ENCODE results near the gene PLPP7.

PLPP7 gene

DNA sequence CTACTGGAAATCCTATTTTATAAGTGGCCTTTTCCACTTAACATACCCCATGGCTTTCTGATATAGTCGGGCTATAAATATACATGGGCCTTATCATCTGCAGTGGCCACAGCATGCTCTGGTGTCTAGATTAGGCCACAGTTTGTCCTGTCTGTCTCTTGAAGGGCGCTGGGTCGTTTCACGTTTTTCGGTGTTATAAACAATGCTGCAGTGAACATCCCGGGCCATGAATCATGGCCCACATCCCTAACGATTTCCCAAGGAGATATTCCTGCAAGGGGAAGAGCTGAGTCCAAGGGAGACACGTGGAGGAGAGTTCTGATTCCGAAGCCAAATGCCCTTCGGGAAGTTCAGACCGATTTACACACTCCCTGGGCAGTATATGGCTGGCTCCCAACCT is 8.4 kb downstream of the PLPP7 start:
- H3K4me3 ChIP-seq (ENCODE audit: low read depth, low read length): no peak overlapping the region
- no peaks in the 10 kb centered on the region for H3K36me3 ChIP-seq (ENCODE audit: control insufficient read depth, insufficient read depth, low read length)
- H3K9ac ChIP-seq (ENCODE audit: low read depth, low read length): no peak overlapping the region
- no peaks in the 10 kb centered on the region for H3K27me3 ChIP-seq (ENCODE audit: control insufficient read depth, insufficient read depth, low read length)
- no peaks in the 10 kb centered on the region for H3K9me3 ChIP-seq (ENCODE audit: control insufficient read depth, insufficient read depth, low read length)
- H3K27ac ChIP-seq (ENCODE audit: low read depth, low read length): no peak overlapping the region
- H3K4me1 ChIP-seq (ENCODE audit: control insufficient read depth, insufficient read depth, low read length): no peaks in the 10 kb centered on the region

DNA sequence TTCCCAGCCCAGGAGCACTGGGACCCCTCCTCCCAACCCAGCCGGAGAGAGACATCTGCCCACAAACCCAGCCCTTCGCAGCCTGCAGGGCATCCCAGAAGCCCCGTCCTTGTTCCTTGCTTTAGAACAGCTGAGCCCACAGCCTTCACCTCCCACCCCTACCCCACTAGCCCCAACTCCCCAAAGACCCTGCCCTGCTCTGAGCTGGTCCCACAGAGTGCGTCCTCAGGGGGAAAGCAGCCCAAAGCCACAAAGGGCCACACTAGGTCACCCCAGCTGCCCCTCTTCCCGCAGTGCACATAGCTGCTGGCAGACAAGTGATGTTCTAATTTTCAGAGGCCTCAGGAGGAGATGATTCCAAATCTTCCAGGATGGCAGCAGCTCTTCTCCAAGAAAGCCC is 8.8 kb downstream of the PLPP7 start:
- Histone ChIP-seq H3K36me3 (ENCODE audit: control insufficient read depth, insufficient read depth, low read length) (no peaks in the 10 kb centered on the region), H3K27ac (ENCODE audit: low read depth, low read length) (no peak overlapping the region), H3K9ac (ENCODE audit: low read depth, low read length) (no peak overlapping the region), H3K27me3 (ENCODE audit: control insufficient read depth, insufficient read depth, low read length) (no peaks in the 10 kb centered on the region), H3K4me3 (ENCODE audit: low read depth, low read length) (no peak overlapping the region), H3K9me3 (ENCODE audit: control insufficient read depth, insufficient read depth, low read length) (no peaks in the 10 kb centered on the region), H3K4me1 (ENCODE audit: control insufficient read depth, insufficient read depth, low read length) (no peaks in the 10 kb centered on the region)

DNA sequence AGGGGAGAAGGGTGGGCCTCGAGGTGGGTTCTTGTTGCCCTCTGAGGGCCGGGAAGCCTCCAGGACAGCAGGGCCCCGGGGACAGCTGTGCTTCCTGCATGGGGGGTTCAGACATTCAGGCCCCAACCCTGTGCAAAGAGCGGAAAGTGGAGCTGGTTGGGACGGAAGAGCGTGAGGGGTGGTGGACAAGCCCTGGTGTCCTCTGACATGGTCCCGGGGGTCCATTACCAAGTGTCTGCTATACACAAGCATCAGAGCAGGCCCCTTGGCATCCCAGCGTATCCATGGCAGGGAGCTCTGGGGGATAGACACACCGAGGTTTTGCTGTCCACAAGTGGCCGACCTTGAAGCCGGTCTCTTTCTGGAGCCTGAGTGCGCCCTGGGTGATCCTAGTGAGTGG is 9.3 kb downstream of the PLPP7 start:
- no peaks in the 10 kb centered on the region for H3K4me1 ChIP-seq (ENCODE audit: control insufficient read depth, insufficient read depth, low read length)

DNA sequence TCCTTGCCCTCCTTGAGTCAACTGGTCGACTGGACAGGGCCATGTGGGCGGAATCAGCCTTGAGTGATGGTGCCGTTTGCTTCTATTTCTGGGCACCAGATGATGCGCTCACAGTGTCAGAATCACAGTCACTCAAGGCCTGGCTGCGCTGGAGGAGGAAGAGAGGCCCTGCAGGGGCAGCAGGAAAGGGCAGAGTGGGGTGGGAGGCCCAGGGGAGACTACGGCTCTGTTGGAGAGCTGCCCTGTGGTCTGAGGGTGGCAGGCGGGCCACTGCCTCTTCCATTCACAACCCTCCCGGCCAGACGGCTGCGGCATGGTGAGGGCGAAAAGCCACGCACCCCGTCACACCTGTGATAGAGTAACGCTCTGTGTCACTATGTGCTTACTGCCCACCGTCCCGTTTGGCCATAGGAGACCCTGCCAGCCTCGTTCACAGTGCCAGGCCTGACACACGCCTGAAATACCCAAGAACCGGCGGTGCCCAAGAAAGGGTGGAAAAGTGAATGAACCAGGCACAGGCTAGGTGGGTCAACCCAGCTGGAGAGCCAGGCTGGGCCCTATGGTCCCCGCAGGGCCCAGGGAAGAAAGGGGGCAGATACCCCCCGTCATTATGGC is 9.9 kb downstream of the PLPP7 start:
- H3K4me3 ChIP-seq (ENCODE audit: low read depth, low read length): no peak overlapping the region
- H3K4me1 ChIP-seq (ENCODE audit: control insufficient read depth, insufficient read depth, low read length): no peaks in the 10 kb centered on the region

More for the DNA sequence above, 9.3 kb downstream of the PLPP7 start:
- no peak overlapping the region for H3K9ac ChIP-seq (ENCODE audit: low read depth, low read length)
- H3K4me3 ChIP-seq (ENCODE audit: low read depth, low read length): no peak overlapping the region
- H3K27me3 ChIP-seq (ENCODE audit: control insufficient read depth, insufficient read depth, low read length): no peaks in the 10 kb centered on the region
- no peaks in the 10 kb centered on the region for H3K9me3 ChIP-seq (ENCODE audit: control insufficient read depth, insufficient read depth, low read length)
- no peaks in the 10 kb centered on the region for H3K36me3 ChIP-seq (ENCODE audit: control insufficient read depth, insufficient read depth, low read length)
- H3K27ac ChIP-seq (ENCODE audit: low read depth, low read length): no peak overlapping the region

DNA sequence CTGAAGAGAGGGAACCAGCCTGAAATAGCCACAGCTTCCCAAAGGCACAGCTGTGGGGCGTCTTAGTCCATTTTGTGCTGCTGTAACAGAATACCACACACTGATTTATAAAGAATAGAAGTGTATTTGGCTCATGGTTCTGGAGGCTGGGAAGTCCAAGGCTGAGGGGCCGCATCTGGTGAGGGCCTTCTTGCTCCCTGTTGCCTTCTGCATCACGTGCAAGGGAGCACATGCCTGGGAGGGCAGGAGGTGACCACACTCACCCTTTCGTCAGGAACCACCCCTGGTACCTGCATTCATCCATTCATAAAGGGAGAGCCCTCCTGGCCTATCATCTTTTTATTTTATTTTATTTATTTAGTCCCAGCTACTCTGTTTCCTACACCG is 10.4 kb downstream of the PLPP7 start:
- Histone ChIP-seq H3K4me1 (ENCODE audit: control insufficient read depth, insufficient read depth, low read length) (0 out of 2 replicates have a peak, but pooled peaks cover 2% of the 10 kb centered on the region), H3K27me3 (ENCODE audit: control insufficient read depth, insufficient read depth, low read length) (no peaks in the 10 kb centered on the region), H3K36me3 (ENCODE audit: control insufficient read depth, insufficient read depth, low read length) (no peaks in the 10 kb centered on the region), H3K9me3 (ENCODE audit: control insufficient read depth, insufficient read depth, low read length) (no peaks in the 10 kb centered on the region), H3K4me3 (ENCODE audit: low read depth, low read length) (no peak overlapping the region), H3K9ac (ENCODE audit: low read depth, low read length) (no peak overlapping the region), H3K27ac (ENCODE audit: low read depth, low read length) (no peak overlapping the region)

More for the DNA sequence above, 9.9 kb downstream of the PLPP7 start:
- no peak overlapping the region for H3K27ac ChIP-seq (ENCODE audit: low read depth, low read length)
- H3K27me3 ChIP-seq (ENCODE audit: control insufficient read depth, insufficient read depth, low read length): no peaks in the 10 kb centered on the region
- no peaks in the 10 kb centered on the region for H3K9me3 ChIP-seq (ENCODE audit: control insufficient read depth, insufficient read depth, low read length)
- no peaks in the 10 kb centered on the region for H3K36me3 ChIP-seq (ENCODE audit: control insufficient read depth, insufficient read depth, low read length)
- no peak overlapping the region for H3K9ac ChIP-seq (ENCODE audit: low read depth, low read length)

DNA sequence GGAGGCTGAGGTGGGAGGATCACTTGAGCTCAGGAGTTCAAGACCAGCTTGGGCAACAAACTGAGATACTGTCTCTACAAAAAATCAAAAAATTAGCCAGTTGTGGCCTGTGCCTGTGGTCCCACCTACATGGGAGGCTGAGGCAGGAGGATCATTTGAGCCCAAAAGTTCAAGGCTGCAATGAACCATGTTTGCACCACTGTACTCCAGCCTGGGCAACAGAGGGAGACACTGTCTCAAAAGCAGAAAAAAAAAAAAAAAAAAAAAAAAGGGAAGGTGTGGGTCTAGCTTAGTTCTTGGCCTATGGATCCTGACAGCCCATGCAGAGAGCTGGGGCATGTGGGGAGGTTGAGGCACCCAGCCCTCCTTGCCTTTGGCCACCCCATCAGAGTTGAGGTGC is 10.9 kb downstream of the PLPP7 start:
- no peaks in the 10 kb centered on the region for H3K27me3 ChIP-seq (ENCODE audit: control insufficient read depth, insufficient read depth, low read length)

DNA sequence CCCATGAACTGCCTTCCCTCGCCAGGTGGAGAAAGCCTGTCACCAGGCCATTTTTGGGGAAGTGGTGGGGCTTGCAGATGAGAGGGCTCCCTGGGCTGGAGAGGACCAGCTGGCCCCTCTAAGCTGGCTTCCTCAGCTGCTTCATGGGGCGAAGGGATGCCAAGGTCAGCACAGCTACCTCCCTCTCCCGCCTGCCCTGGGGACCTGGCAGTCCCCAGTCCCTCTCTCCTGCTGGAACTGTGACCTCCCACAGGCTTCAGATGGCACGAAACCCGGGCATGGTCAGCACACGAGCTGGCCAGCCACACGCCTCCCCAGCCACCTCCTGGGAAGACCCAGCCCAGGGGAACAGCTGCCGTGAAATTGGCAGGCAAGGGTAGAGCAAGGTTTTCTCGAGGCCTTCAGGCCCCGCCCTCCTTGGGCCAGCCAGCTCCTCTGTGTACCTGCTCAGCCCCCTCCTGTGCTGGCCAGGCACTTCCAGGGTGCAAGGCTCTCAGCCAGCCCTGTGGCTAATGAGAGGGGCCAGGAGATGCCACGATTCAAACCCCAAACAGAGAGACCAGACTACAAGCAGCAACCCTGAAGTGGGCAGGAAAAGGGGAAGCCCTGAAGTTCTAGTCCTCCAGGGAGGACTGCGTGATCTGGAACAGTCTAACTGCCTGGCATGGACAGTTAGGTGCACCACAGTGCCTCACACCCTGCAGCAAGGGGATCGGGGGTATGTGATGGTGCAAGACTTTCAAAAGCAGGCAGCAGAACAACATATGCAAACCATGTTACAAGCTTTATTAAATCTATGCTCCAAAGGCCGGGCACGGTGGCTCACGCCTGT is 12.9 kb downstream of the PLPP7 start:
- Histone ChIP-seq H3K4me1 (ENCODE audit: control insufficient read depth, insufficient read depth, low read length) (0 out of 2 replicates have a peak, but pooled peaks cover 3% of the 10 kb centered on the region), H3K9ac (ENCODE audit: low read depth, low read length) (no peak overlapping the region), H3K4me3 (ENCODE audit: low read depth, low read length) (no peak overlapping the region), H3K36me3 (ENCODE audit: control insufficient read depth, insufficient read depth, low read length) (no peaks in the 10 kb centered on the region), H3K27ac (ENCODE audit: low read depth, low read length) (no peak overlapping the region), H3K9me3 (ENCODE audit: control insufficient read depth, insufficient read depth, low read length) (no peaks in the 10 kb centered on the region), H3K27me3 (ENCODE audit: control insufficient read depth, insufficient read depth, low read length) (no peaks in the 10 kb centered on the region)

More for the DNA sequence above, 10.9 kb downstream of the PLPP7 start:
- H3K9ac ChIP-seq (ENCODE audit: low read depth, low read length): no peak overlapping the region
- H3K4me1 ChIP-seq (ENCODE audit: control insufficient read depth, insufficient read depth, low read length): 0 out of 2 replicates have a peak, but pooled peaks cover 3% of the 10 kb centered on the region
- H3K27ac ChIP-seq (ENCODE audit: low read depth, low read length): no peak overlapping the region
- H3K9me3 ChIP-seq (ENCODE audit: control insufficient read depth, insufficient read depth, low read length): no peaks in the 10 kb centered on the region
- H3K4me3 ChIP-seq (ENCODE audit: low read depth, low read length): no peak overlapping the region
- no peaks in the 10 kb centered on the region for H3K36me3 ChIP-seq (ENCODE audit: control insufficient read depth, insufficient read depth, low read length)

DNA sequence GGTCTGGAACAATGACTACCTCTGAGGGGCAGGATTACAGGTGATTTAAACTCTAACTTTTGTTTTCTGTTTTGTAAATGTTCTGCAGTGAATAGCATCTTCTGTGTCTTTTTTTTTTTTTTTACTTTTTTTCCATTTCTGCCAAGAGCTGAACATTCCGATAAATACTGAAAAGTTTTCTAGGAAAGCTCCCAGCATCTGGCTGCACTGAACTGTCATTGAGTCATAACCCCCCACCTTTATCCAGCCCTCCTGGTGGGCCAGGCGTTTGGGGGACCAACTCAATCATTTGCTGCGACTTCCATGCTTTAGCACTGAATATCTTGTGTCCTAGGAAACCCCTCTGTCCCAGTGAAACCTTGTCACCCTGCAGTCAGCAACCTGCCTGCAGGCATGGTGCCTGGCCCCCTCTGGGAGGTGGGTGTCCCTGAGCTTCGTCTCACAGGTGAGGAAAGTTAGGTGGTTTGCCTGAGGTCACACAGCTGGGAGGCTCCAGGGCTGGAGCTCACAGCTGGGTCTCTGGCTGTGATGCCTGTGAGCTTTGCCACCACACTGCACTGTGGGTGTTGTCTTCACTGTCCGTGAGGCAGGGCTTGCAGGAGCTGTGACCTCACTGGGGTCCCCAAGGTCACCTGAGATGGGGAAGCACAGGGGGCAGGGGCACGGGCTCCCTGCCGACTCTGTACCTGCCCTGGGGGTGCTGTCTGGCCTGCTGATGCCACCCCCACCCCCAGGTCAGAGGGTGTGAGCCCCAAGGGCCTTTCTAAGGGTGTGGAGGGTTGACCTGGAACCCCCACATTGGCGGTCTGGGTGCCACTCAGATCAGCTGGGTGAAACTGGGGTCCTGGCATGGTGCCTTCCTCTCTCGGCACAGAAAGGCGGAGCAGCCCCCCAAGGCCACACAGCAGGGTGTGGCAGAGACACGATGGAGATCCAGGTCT is 14.1 kb downstream of the PLPP7 start:
- 0 out of 2 replicates have a peak, but pooled peaks cover 3% of the 10 kb centered on the region for H3K4me1 ChIP-seq (ENCODE audit: control insufficient read depth, insufficient read depth, low read length)
- H3K9me3 ChIP-seq (ENCODE audit: control insufficient read depth, insufficient read depth, low read length): no peaks in the 10 kb centered on the region
- no peak overlapping the region for H3K27ac ChIP-seq (ENCODE audit: low read depth, low read length)
- no peaks in the 10 kb centered on the region for H3K36me3 ChIP-seq (ENCODE audit: control insufficient read depth, insufficient read depth, low read length)
- H3K9ac ChIP-seq (ENCODE audit: low read depth, low read length): no peak overlapping the region
- H3K27me3 ChIP-seq (ENCODE audit: control insufficient read depth, insufficient read depth, low read length): no peaks in the 10 kb centered on the region
- H3K4me3 ChIP-seq (ENCODE audit: low read depth, low read length): no peak overlapping the region

DNA sequence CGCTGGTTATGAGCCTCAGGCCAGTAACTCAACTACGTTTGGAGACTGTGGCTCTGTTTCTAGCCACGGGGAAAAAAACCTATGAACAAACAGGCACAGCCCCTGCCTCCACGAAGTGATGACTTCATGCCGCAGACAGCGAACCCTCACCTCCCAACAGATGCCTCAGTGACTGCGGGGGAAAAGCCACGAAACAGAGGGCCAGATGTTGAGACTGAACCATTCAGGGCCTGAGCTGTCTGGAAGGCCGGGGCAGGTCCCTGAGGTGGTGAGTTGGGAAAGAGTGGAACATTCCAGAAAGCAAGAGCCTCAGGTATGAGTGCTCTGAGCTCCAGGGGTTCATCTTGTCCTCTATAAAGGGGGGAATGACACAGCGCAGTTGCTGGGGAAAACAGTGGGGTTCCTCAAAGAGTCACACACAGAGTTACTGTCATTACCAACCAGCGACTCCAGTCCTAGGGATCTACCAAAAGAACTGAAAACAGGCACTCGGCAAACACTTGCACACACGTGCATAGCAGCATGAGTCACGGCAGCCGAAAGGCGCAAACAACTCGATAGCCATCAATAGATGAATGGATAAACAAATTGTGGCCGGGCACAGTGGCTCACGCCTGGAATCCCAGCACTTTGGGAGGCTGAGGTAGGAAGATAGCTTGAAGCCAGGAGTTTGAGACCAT is 15.3 kb downstream of the PLPP7 start:
- Histone ChIP-seq H3K27ac (ENCODE audit: low read depth, low read length) (no peak overlapping the region), H3K36me3 (ENCODE audit: control insufficient read depth, insufficient read depth, low read length) (no peaks in the 10 kb centered on the region), H3K27me3 (ENCODE audit: control insufficient read depth, insufficient read depth, low read length) (no peaks in the 10 kb centered on the region), H3K4me1 (ENCODE audit: control insufficient read depth, insufficient read depth, low read length) (0 out of 2 replicates have a peak, but pooled peaks cover 3% of the 10 kb centered on the region), H3K4me3 (ENCODE audit: low read depth, low read length) (no peak overlapping the region), H3K9me3 (ENCODE audit: control insufficient read depth, insufficient read depth, low read length) (no peaks in the 10 kb centered on the region), H3K9ac (ENCODE audit: low read depth, low read length) (no peak overlapping the region)

DNA sequence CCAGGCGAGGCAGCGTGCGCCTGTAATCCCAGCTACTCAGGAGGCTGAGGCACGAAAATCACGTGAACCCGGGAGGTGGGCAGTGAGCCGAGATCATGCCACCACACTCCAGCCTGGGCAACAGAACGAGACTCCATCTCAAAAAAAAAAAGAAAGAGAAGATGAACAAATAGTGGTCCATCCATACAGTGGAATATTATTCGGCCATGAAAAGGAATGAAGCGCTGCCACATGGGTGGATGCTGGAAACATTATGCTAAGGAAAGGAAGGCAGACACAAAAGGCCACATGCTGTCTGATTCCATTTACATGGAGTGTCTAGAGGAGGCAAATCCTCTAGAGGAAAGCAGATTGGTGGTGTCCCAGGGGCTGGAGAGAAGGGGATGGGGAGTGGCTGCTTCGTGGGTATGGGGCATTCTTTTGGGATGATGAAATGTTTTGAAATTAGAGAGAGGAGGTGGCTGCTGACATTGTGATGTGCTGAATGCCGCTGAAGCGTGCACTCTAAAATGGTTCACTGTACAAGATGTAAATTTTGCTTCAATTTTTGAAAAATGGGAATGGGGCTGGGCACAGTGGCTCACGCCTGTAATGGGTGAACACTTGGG is 17.0 kb downstream of the PLPP7 start:
- H3K9me3 ChIP-seq (ENCODE audit: control insufficient read depth, insufficient read depth, low read length): no peaks in the 10 kb centered on the region
- 0 out of 2 replicates have a peak, but pooled peaks cover 3% of the 10 kb centered on the region for H3K4me1 ChIP-seq (ENCODE audit: control insufficient read depth, insufficient read depth, low read length)
- no peak overlapping the region for H3K27ac ChIP-seq (ENCODE audit: low read depth, low read length)
- no peaks in the 10 kb centered on the region for H3K27me3 ChIP-seq (ENCODE audit: control insufficient read depth, insufficient read depth, low read length)
- H3K4me3 ChIP-seq (ENCODE audit: low read depth, low read length): no peak overlapping the region
- no peak overlapping the region for H3K9ac ChIP-seq (ENCODE audit: low read depth, low read length)
- H3K36me3 ChIP-seq (ENCODE audit: control insufficient read depth, insufficient read depth, low read length): no peaks in the 10 kb centered on the region
